H1 (cell line): ENCODE results near the gene CHMP5. TPM values are rescaled to one million over a fixed set of nuclear protein-coding genes. Genes with fewer than 3 reads are reported as not detected.

Source experiments
- CTCF ChIA-PET: fragments of 300-600 bp; sonication (Branson Sonifier 250); formaldehyde crosslinking; loops from one replicate; lab custom pipeline; 2021; ENCODE audit not compliant: partially characterized antibody; lab: Charles Lee
- POLR2A ChIA-PET: fragments of 300-600 bp; sonication (Branson Sonifier 250); formaldehyde crosslinking; loops from one replicate; lab custom pipeline; 2021; ENCODE audit warnings: inconsistent platforms; ENCODE audit not compliant: partially characterized antibody; lab: Charles Lee
- DNase-seq, 2 experiments: peaks; one replicate each; pipeline versions ENCODE4 v3.0.0 to v3.0.0-alpha.2; 2010 to 2022; ENCODE audit warnings: low spot score in 2 of 2, low read depth in 1 of 2, mixed read lengths in 1 of 2
- FAIRE-seq: peaks from 2 replicates; lab custom pipeline; 2011; peaks lifted over from hg19 to GRCh38; lab: Jason Lieb, UNC
- H2AFZ ChIP-seq: 2 replicates; pipeline ENCODE4 v1.8.1; 2012; ENCODE audit warnings: low read length, inconsistent platforms
- H2AK5ac ChIP-seq: 2 replicates; pipeline ENCODE4 v1.6.1; 2013; ENCODE audit warnings: low read depth, low read length
- H2BK120ac ChIP-seq: replicated peaks from 2 replicates; pipeline ENCODE3; 2013; ENCODE audit warnings: low read depth, low read length, inconsistent platforms
- H2BK12ac ChIP-seq: 2 replicates; pipeline ENCODE4 v1.6.1; 2013; ENCODE audit warnings: low read depth, low read length
- H2BK15ac ChIP-seq: 2 replicates; pipeline ENCODE4 v1.6.1; 2013; ENCODE audit warnings: low read length
- H2BK20ac ChIP-seq: 2 replicates; pipeline ENCODE4 v1.6.1; 2013; ENCODE audit warnings: low read length
- H2BK5ac ChIP-seq: 2 replicates; pipeline ENCODE4 v1.6.1; 2013; ENCODE audit warnings: low read depth, low read length
- H3K14ac ChIP-seq: 2 replicates; pipeline ENCODE4 v1.6.1; 2013; ENCODE audit warnings: inconsistent platforms; ENCODE audit not compliant: insufficient read length
- H3K18ac ChIP-seq: 2 replicates; pipeline ENCODE4 v1.6.1; 2013; ENCODE audit warnings: low read length; ENCODE audit errors: extremely low read depth
- H3K23ac ChIP-seq: 2 replicates; pipeline ENCODE4 v1.6.1; 2013; ENCODE audit warnings: inconsistent platforms; ENCODE audit not compliant: insufficient read length
- H3K23me2 ChIP-seq: 2 replicates; pipeline ENCODE4 v1.6.1; 2013; ENCODE audit warnings: low read depth, low read length
- H3K27ac ChIP-seq: 2 replicates; pipeline ENCODE4 v1.6.1; 2011; ENCODE audit warnings: low read depth, low read length, inconsistent platforms
- H3K27me3 ChIP-seq, 4 experiments: replicated peaks in 1 of 4; 1 replicate in 1 of 4; 2 replicates in 3 of 4; pipeline versions ENCODE4 v1.6.1 to v1.8.1; 2011 to 2013; ENCODE audit warnings: low read length in 3 of 4, mild to moderate bottlenecking in 3 of 4, inconsistent platforms in 2 of 4, mixed read lengths in 2 of 4, moderate library complexity in 1 of 4; ENCODE audit not compliant: control insufficient read depth in 3 of 4, insufficient read depth in 3 of 4; ENCODE audit errors: extremely low read depth in 1 of 4
- H3K36me3 ChIP-seq, 4 experiments: 2 replicates each; pipeline versions ENCODE4 v1.6.1 to v1.8.1; 2011 to 2013; ENCODE audit warnings: mild to moderate bottlenecking in 4 of 4, low read length in 3 of 4, moderate library complexity in 2 of 4, control low read depth in 1 of 4, inconsistent platforms in 1 of 4; ENCODE audit not compliant: insufficient read depth in 4 of 4, control insufficient read depth in 2 of 4
- H3K4ac ChIP-seq: replicated peaks from 2 replicates; pipeline ENCODE3; 2013; ENCODE audit warnings: low read length, low read depth, mixed read lengths, inconsistent platforms; ENCODE audit not compliant: insufficient read length
- H3K4me1 ChIP-seq, 4 experiments: replicated peaks in 1 of 4; 1 replicate in 1 of 4; 2 replicates in 3 of 4; pipeline versions ENCODE4 v1.6.1 to v1.8.1; 2011 to 2013; ENCODE audit warnings: low read length in 3 of 4, inconsistent platforms in 2 of 4, mixed read lengths in 1 of 4; ENCODE audit not compliant: insufficient read depth in 4 of 4, control insufficient read depth in 3 of 4
- H3K4me2 ChIP-seq, 2 experiments: 2 replicates each; pipeline versions ENCODE4 v1.6.1 to v1.8.1; 2011 to 2013; ENCODE audit warnings: low read depth in 2 of 2, low read length in 2 of 2, control low read depth in 1 of 2, inconsistent platforms in 1 of 2, mild to moderate bottlenecking in 1 of 2; ENCODE audit not compliant: insufficient read depth in 1 of 2
- H3K4me3 ChIP-seq, 4 experiments: fragments of 200-600, 300-600 bp in 1 of 4; sonication (generic), shearing (Covaris generic), sonication (Bioruptor Twin) in 1 of 4; 2 replicates each; pipeline versions ENCODE4 v1.5.1 to v1.8.1; 2011 to 2016; ENCODE audit warnings: low read length in 4 of 4, low read depth in 3 of 4, control low read depth in 2 of 4, inconsistent platforms in 2 of 4, mild to moderate bottlenecking in 2 of 4, mixed read lengths in 1 of 4, moderate library complexity in 1 of 4; ENCODE audit not compliant: insufficient read depth in 2 of 4; ENCODE audit errors: extremely low read depth in 1 of 4
- H3K56ac ChIP-seq: replicated peaks from 2 replicates; pipeline ENCODE3; 2013; ENCODE audit warnings: low read depth, mild to moderate bottlenecking, mixed read lengths, low read length, inconsistent platforms; ENCODE audit not compliant: insufficient read length
- H3K79me1 ChIP-seq: 2 replicates; pipeline ENCODE4 v1.6.1; 2013; ENCODE audit warnings: low read depth, low read length, control low read depth
- H3K79me2 ChIP-seq, 2 experiments: 2 replicates each; pipeline versions ENCODE4 v1.6.1 to v1.8.1; 2012 to 2013; ENCODE audit warnings: low read length in 2 of 2, mild to moderate bottlenecking in 2 of 2, inconsistent platforms in 1 of 2; ENCODE audit not compliant: insufficient read depth in 2 of 2, control insufficient read depth in 1 of 2
- H3K9ac ChIP-seq, 4 experiments: replicated peaks in 1 of 4; 1 replicate in 1 of 4; 2 replicates in 3 of 4; pipeline versions ENCODE4 v1.6.1 to v1.8.1; 2011 to 2013; ENCODE audit warnings: low read depth in 3 of 4, low read length in 3 of 4, control low read depth in 2 of 4, mild to moderate bottlenecking in 2 of 4, moderate library complexity in 2 of 4, inconsistent platforms in 1 of 4; ENCODE audit errors: extremely low read depth in 1 of 4
- H3K9me3 ChIP-seq, 2 experiments: 2 replicates each; pipeline versions ENCODE4 v1.6.1 to v1.8.1; 2012 to 2013; ENCODE audit warnings: mild to moderate bottlenecking in 2 of 2, moderate library complexity in 2 of 2, control low read depth in 1 of 2, inconsistent platforms in 1 of 2, low read depth in 1 of 2, low read length in 1 of 2, mixed read lengths in 1 of 2; ENCODE audit not compliant: insufficient read depth in 2 of 2
- H4K20me1 ChIP-seq, 2 experiments: replicated peaks in 1 of 2; 2 replicates each; pipeline versions ENCODE3 to v1.8.1; 2011 to 2013; ENCODE audit warnings: inconsistent platforms in 2 of 2, low read length in 2 of 2, mild to moderate bottlenecking in 1 of 2; ENCODE audit not compliant: insufficient read depth in 2 of 2, control insufficient read depth in 1 of 2
- H4K5ac ChIP-seq: 2 replicates; pipeline ENCODE4 v1.6.1; 2013; ENCODE audit warnings: low read length, low read depth, mixed read lengths, inconsistent platforms; ENCODE audit not compliant: insufficient read length
- H4K8ac ChIP-seq: 2 replicates; pipeline ENCODE4 v1.8.0; 2013; ENCODE audit warnings: mild to moderate bottlenecking, moderate library complexity, low read length, inconsistent platforms; ENCODE audit not compliant: insufficient read depth; ENCODE audit errors: extremely low read depth
- H4K91ac ChIP-seq: replicated peaks from 2 replicates; pipeline ENCODE3; 2013; ENCODE audit warnings: low read length, mixed read lengths, inconsistent platforms; ENCODE audit not compliant: insufficient read length
- BACH1 ChIP-seq: IDR thresholded peaks from 2 replicates; pipeline ENCODE4 v1.6.1; 2012; ENCODE audit warnings: low read length, improper control_type of control experiment
- FOSL1 ChIP-seq: IDR thresholded peaks from 2 replicates; pipeline ENCODE4 v1.6.1; 2011; ENCODE audit warnings: mild to moderate bottlenecking, low read depth, low read length, moderate library complexity; ENCODE audit not compliant: insufficient read depth
- JUND ChIP-seq: IDR thresholded peaks from 2 replicates; pipeline ENCODE4 v1.6.1; 2011; ENCODE audit warnings: mild to moderate bottlenecking, improper control_type of control experiment, low read length
- MAFK ChIP-seq: IDR thresholded peaks from 2 replicates; pipeline ENCODE4 v1.6.1; 2012; ENCODE audit warnings: low read depth, mild to moderate bottlenecking, improper control_type of control experiment, low read length
- MAX ChIP-seq: IDR thresholded peaks from 2 replicates; pipeline ENCODE4 v1.6.1; 2012; ENCODE audit warnings: inconsistent platforms
- NRF1 ChIP-seq: IDR thresholded peaks from 2 replicates; pipeline ENCODE4 v1.6.1; 2011; ENCODE audit warnings: mild to moderate bottlenecking, low read depth, low read length, improper control_type of control experiment
- WGBS, 2 experiments: shearing (Covaris generic) in 1 of 2; methylation state at CpG; one replicate each; pipeline versions ENCODE4 v1.1.6 to v1.1.7; 2013 to 2015; ENCODE audit warnings: low lambda C conversion rate in 2 of 2, mixed read lengths in 2 of 2, inconsistent platforms in 1 of 2, low coverage in 1 of 2, missing lambda C conversion rate in 1 of 2; ENCODE audit not compliant: insufficient replicate concordance in 2 of 2, insufficient coverage in 1 of 2, insufficient read length in 1 of 2; ENCODE audit errors: extremely low coverage in 1 of 2, missing lambda C conversion rate in 1 of 2; 5-methylcytosine and 5-hydroxymethylcytosine counted together
- polyA plus RNA-seq, 7 experiments: library from polyadenylated mRNA; depleted of rRNA in 3 of 7; stranded (reverse) in 5 of 7; unstranded in 2 of 7; fragments of >200 nt in 5 of 7; fragments of 200-250 nt in 2 of 7; gene quantifications; 1 replicate in 5 of 7; 2 replicates in 1 of 7; 4 replicates in 1 of 7; pipeline versions ENCODE4 v1.2.1 to v1.2.3, GENCODE V29; 2011 to 2013; ENCODE audit warnings: missing spikeins in 2 of 7, mixed read lengths in 2 of 7
- total RNA-seq: library from RNA; stranded (reverse); fragmentation: NEBNext Ultra II Directional; extraction: Animal tissue kit (Norgen Biotek cat#: 25700); gene quantifications from 2 replicates; pipeline ENCODE4 v1.2.1, GENCODE V29; 2021
- TF ChIP-seq, protein P1 (sequence below): IDR thresholded peaks from 2 replicates; pipeline ENCODE4 v1.6.1; 2012; ENCODE audit warnings: low read length, inconsistent platforms

Gene CHMP5
- total and polyA plus RNA-seq, 2 of the 8 experiments (the other 6 are each of a cell fraction or from before 2014, with no cell fraction given), result 25.0 to 47.3 TPM

GRCh38 chr9:33320230-33320567 is 55.4 kb downstream of the CHMP5 start:
- H3K18ac ChIP-seq, result no peak overlapping the region
- H2AK5ac ChIP-seq, result no peak overlapping the region
- no peak overlapping the region for H2BK120ac ChIP-seq
- peaks cover 0 to 1% of the 10 kb centered on the region in 2 experiments for H4K20me1 ChIP-seq
- H2BK20ac ChIP-seq, result no peak overlapping the region
- no peaks in the 10 kb centered on the region for H3K9me3 ChIP-seq
- H2BK12ac ChIP-seq, result no peak overlapping the region
- no peak overlapping the region for H4K91ac ChIP-seq
- H3K4me2 ChIP-seq, result no peak overlapping the region
- H3K27ac ChIP-seq, result no peak overlapping the region
- H3K4me3 ChIP-seq, result no peak overlapping the region
- no peak overlapping the region for H2BK5ac ChIP-seq
- WGBS, 2 experiments, result 93% methylated on average over 1 of the region's 1 CpG; no CpG with 5 or more reads in 1 of the 2 experiments
- no peaks in the 10 kb centered on the region for H3K23me2 ChIP-seq
- no peaks in the 10 kb centered on the region for H3K79me1 ChIP-seq
- peaks cover 14 to 49% (median 36%) of the 10 kb centered on the region in 4 experiments for H3K36me3 ChIP-seq
- H3K27me3 ChIP-seq, result no peaks in the 10 kb centered on the region
- no peaks in the 10 kb centered on the region for H3K79me2 ChIP-seq
- no peak overlapping the region for H4K5ac ChIP-seq
- POLR2A ChIA-PET, result interaction anchor here (1.0 kb wide), 1 partner anchor 48 kb away, joined by 3 read pairs; no protein-coding TSS in a partner anchor
- H2AFZ ChIP-seq, result no peak overlapping the region
- CTCF ChIA-PET, result interaction anchor here (1.4 kb wide), 1 partner anchor 146 kb away, joined by 4 read pairs; no protein-coding TSS in a partner anchor
- H3K23ac ChIP-seq, result no peak overlapping the region
- no peak for FAIRE-seq
- no peak for TF ChIP-seq MAX
- no peak for TF ChIP-seq BACH1
- TF ChIP-seq JUND, result no peak
- no peak for TF ChIP-seq FOSL1
- TF ChIP-seq, protein P1, sequence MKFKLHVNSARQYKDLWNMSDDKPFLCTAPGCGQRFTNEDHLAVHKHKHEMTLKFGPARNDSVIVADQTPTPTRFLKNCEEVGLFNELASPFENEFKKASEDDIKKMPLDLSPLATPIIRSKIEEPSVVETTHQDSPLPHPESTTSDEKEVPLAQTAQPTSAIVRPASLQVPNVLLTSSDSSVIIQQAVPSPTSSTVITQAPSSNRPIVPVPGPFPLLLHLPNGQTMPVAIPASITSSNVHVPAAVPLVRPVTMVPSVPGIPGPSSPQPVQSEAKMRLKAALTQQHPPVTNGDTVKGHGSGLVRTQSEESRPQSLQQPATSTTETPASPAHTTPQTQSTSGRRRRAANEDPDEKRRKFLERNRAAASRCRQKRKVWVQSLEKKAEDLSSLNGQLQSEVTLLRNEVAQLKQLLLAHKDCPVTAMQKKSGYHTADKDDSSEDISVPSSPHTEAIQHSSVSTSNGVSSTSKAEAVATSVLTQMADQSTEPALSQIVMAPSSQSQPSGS, result no peak
- no peak for TF ChIP-seq MAFK
- TF ChIP-seq NRF1, result no peak
- no peak overlapping the region for H3K4ac ChIP-seq
- no peaks in the 10 kb centered on the region for H3K4me1 ChIP-seq
- H4K8ac ChIP-seq, result no peak overlapping the region
- H3K56ac ChIP-seq, result no peak overlapping the region
- no peak overlapping the region for H2BK15ac ChIP-seq
- H3K9ac ChIP-seq, result no peak overlapping the region
- no peak overlapping the region for H3K14ac ChIP-seq
- DNase-seq, result no peak
